Caco-2 (cell line): ENCODE measurements around the gene ODF4. TPM values are rescaled to one million over a fixed set of nuclear protein-coding genes. Genes with fewer than 3 reads are reported as not detected.

Source experiments
- BruUV-seq: library from RNA; stranded (reverse); fragments of 400-500 nt; replicated peaks from 2 replicates; lab custom pipeline; 2021; lab: Mats Ljungman, UMichigan
- CTCF ChIA-PET: fragments of 300-600 bp; sonication (Branson Sonifier 250); formaldehyde crosslinking; loops from one replicate; lab custom pipeline; 2022; ENCODE audit warnings: antibody characterized with exemption; lab: Charles Lee
- POLR2A ChIA-PET: fragments of 300-600 bp; sonication (Branson Sonifier 250); formaldehyde crosslinking; loops from one replicate; lab custom pipeline; 2022; ENCODE audit warnings: antibody characterized with exemption; lab: Charles Lee
- DNase-seq, 2 experiments: peaks; one replicate each; pipeline versions ENCODE4 v3.0.0 to v3.0.0-alpha.2; 2020 to 2022
- H3K27me3 ChIP-seq: replicated peaks from 2 replicates; pipeline ENCODE4 v1.6.0; 2011; ENCODE audit warnings: low read length; ENCODE audit not compliant: control insufficient read depth, insufficient read depth
- H3K36me3 ChIP-seq: 2 replicates; pipeline ENCODE4 v1.5.1; 2011; ENCODE audit warnings: low read length; ENCODE audit not compliant: control insufficient read depth, insufficient read depth
- H3K4me1 ChIP-seq: fragments of 250-450 bp; sonication (Bioruptor Pico); 2 replicates; pipeline ENCODE4 v1.5.1; 2020; ENCODE audit warnings: mild to moderate bottlenecking
- H3K4me3 ChIP-seq: 2 replicates; pipeline ENCODE4 v1.5.1; 2011; ENCODE audit warnings: low read depth, mild to moderate bottlenecking, control low read depth, low read length
- H3K9me3 ChIP-seq: fragments of 250-450 bp; sonication (Bioruptor Pico); 2 replicates; pipeline ENCODE4 v1.5.1; 2020; ENCODE audit warnings: mild to moderate bottlenecking, moderate library complexity
- H3K27ac Mint-ChIP-seq: one replicate; pipeline ENCODE4 v1.8.0; 2022; ENCODE audit warnings: mixed read lengths; ENCODE audit not compliant: unreplicated experiment
- H3K27me3 Mint-ChIP-seq: one replicate; pipeline ENCODE4 v1.8.0; 2022; ENCODE audit warnings: mixed read lengths; ENCODE audit not compliant: insufficient read depth, unreplicated experiment
- H3K36me3 Mint-ChIP-seq: one replicate; pipeline ENCODE4 v1.8.0; 2022; ENCODE audit warnings: mild to moderate bottlenecking, mixed read lengths; ENCODE audit not compliant: insufficient read depth, unreplicated experiment
- H3K4me1 Mint-ChIP-seq: one replicate; pipeline ENCODE4 v1.8.0; 2022; ENCODE audit warnings: low read depth, mixed read lengths; ENCODE audit not compliant: unreplicated experiment
- H3K4me3 Mint-ChIP-seq: one replicate; pipeline ENCODE4 v1.8.0; 2022; ENCODE audit warnings: mild to moderate bottlenecking, moderate library complexity, mixed read lengths; ENCODE audit not compliant: unreplicated experiment
- H3K9me3 Mint-ChIP-seq: one replicate; pipeline ENCODE4 v1.8.0; 2022; ENCODE audit warnings: mixed read lengths; ENCODE audit not compliant: unreplicated experiment
- CTCF ChIP-seq, 2 experiments: fragments of 200-600 bp in 1 of 2; IDR thresholded peaks; 1 replicate in 1 of 2; 2 replicates in 1 of 2; pipeline versions ENCODE4 v1.5.1 to v1.8.0; 2011 to 2022; ENCODE audit warnings: antibody characterized with exemption in 1 of 2, control low read depth in 1 of 2, inconsistent platforms in 1 of 2, low read depth in 1 of 2, low read length in 1 of 2, mild to moderate bottlenecking in 1 of 2, moderate library complexity in 1 of 2; ENCODE audit not compliant: insufficient read depth in 1 of 2, severe bottlenecking in 1 of 2, unreplicated experiment in 1 of 2
- intact Hi-C: fragments of 100-400 bp; cut with micrococcal nuclease; formaldehyde crosslinking; loops from one replicate; pipeline ENCODE4 v1.10.0; 2022; ENCODE audit not compliant: unreplicated experiment
- total RNA-seq: library from RNA; stranded (reverse); gene quantifications from 2 replicates; pipeline ENCODE4 v1.2.3, GENCODE V29; 2022

Gene ODF4
- total RNA-seq, 1 experiment from 2014 or later = not detected

GRCh38 chr17:8337802-8338752, 1.6 kb upstream of the ODF4 start:
- intact Hi-C loops = no loop called here
- H3K36me3 ChIP-seq = no peaks in the 10 kb centered on the region
- ChIA-PET CTCF (no interaction called here), POLR2A (no interaction called here)
- H3K4me1 ChIP-seq = no peaks in the 10 kb centered on the region
- no TSS peak for BruUV-seq
- no peak overlapping the region for H3K4me3 ChIP-seq
- no peak overlapping the region for H3K4me3 Mint-ChIP-seq
- H3K9me3 ChIP-seq = no peaks in the 10 kb centered on the region
- no peak for TF ChIP-seq CTCF (IDR thresholded peaks at IDR 0.05; ENCODE audit: insufficient read depth in 1 of 2, low read depth in 1 of 2, low read length in 1 of 2, severe bottlenecking in 1 of 2, unreplicated experiment in 1 of 2)
- no peak overlapping the region for H3K27ac Mint-ChIP-seq
- H3K36me3 Mint-ChIP-seq = no peaks in the 10 kb centered on the region
- no peaks in the 10 kb centered on the region for H3K4me1 Mint-ChIP-seq
- H3K27me3 Mint-ChIP-seq = no peaks in the 10 kb centered on the region
- DNase-seq = no peak
- H3K9me3 Mint-ChIP-seq = no peaks in the 10 kb centered on the region
- H3K27me3 ChIP-seq = no peaks in the 10 kb centered on the region

- intact Hi-C loops = no loop called here
- no peaks in the 10 kb centered on the region for H3K4me1 Mint-ChIP-seq
- no peak for DNase-seq
- H3K4me3 Mint-ChIP-seq = no peak overlapping the region
- ChIA-PET CTCF (no interaction called here), POLR2A (no interaction called here)
- no peaks in the 10 kb centered on the region for H3K36me3 Mint-ChIP-seq
- no peak overlapping the region for H3K27ac Mint-ChIP-seq
- H3K36me3 ChIP-seq = no peaks in the 10 kb centered on the region
- H3K27me3 ChIP-seq = no peaks in the 10 kb centered on the region
- H3K4me3 ChIP-seq = no peak overlapping the region
- no TSS peak for BruUV-seq
- no peak for TF ChIP-seq CTCF (IDR thresholded peaks at IDR 0.05; ENCODE audit: insufficient read depth in 1 of 2, low read depth in 1 of 2, low read length in 1 of 2, severe bottlenecking in 1 of 2, unreplicated experiment in 1 of 2)
- H3K9me3 Mint-ChIP-seq = no peaks in the 10 kb centered on the region
- H3K27me3 Mint-ChIP-seq = no peaks in the 10 kb centered on the region
- H3K4me1 ChIP-seq = no peaks in the 10 kb centered on the region
- H3K9me3 ChIP-seq = no peaks in the 10 kb centered on the region
Observed at GRCh38 chr17:8338753-8339140, 893 bp upstream of the ODF4 start.

GRCh38 chr17:8341456-8341855, 1.8 kb downstream of the ODF4 start:
- Mint-ChIP-seq H3K9me3 (no peaks in the 10 kb centered on the region), H3K4me3 (no peak overlapping the region), H3K36me3 (no peaks in the 10 kb centered on the region), H3K27me3 (no peaks in the 10 kb centered on the region), H3K4me1 (no peaks in the 10 kb centered on the region), H3K27ac (no peak overlapping the region)
- Histone ChIP-seq H3K36me3 (no peaks in the 10 kb centered on the region), H3K27me3 (no peaks in the 10 kb centered on the region), H3K4me1 (no peaks in the 10 kb centered on the region), H3K4me3 (no peak overlapping the region), H3K9me3 (no peaks in the 10 kb centered on the region)
- no peak for TF ChIP-seq CTCF (IDR thresholded peaks at IDR 0.05; ENCODE audit: insufficient read depth in 1 of 2, low read depth in 1 of 2, low read length in 1 of 2, severe bottlenecking in 1 of 2, unreplicated experiment in 1 of 2)
- CTCF ChIA-PET = no interaction called here
- intact Hi-C loops = no loop called here
- POLR2A ChIA-PET = no interaction called here
- BruUV-seq = no TSS peak
- DNase-seq = no peak
